ENCODE measurements around the gene ZNF335.
A peak's percentile ranks its signal among the peaks of the same experiment; 100 is the strongest.
"Not testable (repeated sequence)": the region's sequence is repeated elsewhere in the genome, so short reads cannot be mapped to it uniquely, and the experiment has no call there.

The ZNF335 gene

GRCh38 chr20:45994761-45995493 is 22.9 kb upstream of the ZNF335 start:
- in situ Hi-C loops (cut with MboI; ENCODE audit: low sequenced_read_pairs), result no loop called here
- H3K27me3 ChIP-seq (ENCODE audit: low read depth), result peaks cover 6% of the 10 kb centered on the region
- no peak for DNase-seq (ENCODE audit: low spot score in 2 of 2)
- no peaks in the 10 kb centered on the region; the same call in 1 of the 2 replicates for H3K4me1 ChIP-seq
- no peaks in the 10 kb centered on the region for H3K36me3 ChIP-seq (replicated peaks)
- H3K4me3 ChIP-seq, result no peak overlapping the region
- no peaks in the 10 kb centered on the region for H3K9me3 ChIP-seq

- in situ Hi-C loops (cut with MboI; ENCODE audit: low sequenced_read_pairs), result no loop called here
- Histone ChIP-seq H3K27me3 (ENCODE audit: low read depth) (peaks cover 2% of the 10 kb centered on the region), H3K36me3 (replicated peaks) (no peaks in the 10 kb centered on the region), H3K9me3 (no peaks in the 10 kb centered on the region), H3K4me1 (no peaks in the 10 kb centered on the region; the same call in 1 of the 2 replicates), H3K4me3 (no peak overlapping the region)
- no peak for DNase-seq (ENCODE audit: low spot score in 2 of 2)
These were observed 21.4 kb upstream of the ZNF335 start for GRCh38 chr20:45993197-45993951.

- peaks cover 2% of the 10 kb centered on the region for H3K27me3 ChIP-seq (ENCODE audit: low read depth)
These were observed 19.6 kb upstream of the ZNF335 start for GRCh38 chr20:45991616-45992015.

GRCh38 chr20:45988830-45989229 is 16.8 kb upstream of the ZNF335 start:
- DNase-seq (ENCODE audit: low spot score in 2 of 2); in situ Hi-C loops (cut with MboI; ENCODE audit: low sequenced_read_pairs); H3K4me1 ChIP-seq; H3K36me3 ChIP-seq (replicated peaks); H3K4me3 ChIP-seq; H3K27me3 ChIP-seq (ENCODE audit: low read depth); H3K9me3 ChIP-seq: not testable (repeated sequence)

More at GRCh38 chr20:45991616-45992015, 19.6 kb upstream of the ZNF335 start:
- no peaks in the 10 kb centered on the region; the same call in 1 of the 2 replicates for H3K4me1 ChIP-seq
- no peak for DNase-seq (ENCODE audit: low spot score in 2 of 2)
- H3K9me3 ChIP-seq, result no peaks in the 10 kb centered on the region
- no peak overlapping the region for H3K4me3 ChIP-seq
- H3K36me3 ChIP-seq (replicated peaks), result no peaks in the 10 kb centered on the region
- in situ Hi-C loops (cut with MboI; ENCODE audit: low sequenced_read_pairs), result no loop called here

- Histone ChIP-seq H3K27me3 (ENCODE audit: low read depth) (peaks cover 7% of the 10 kb centered on the region), H3K36me3 (replicated peaks) (no peaks in the 10 kb centered on the region), H3K9me3 (no peaks in the 10 kb centered on the region), H3K4me3 (no peak overlapping the region), H3K4me1 (no peaks in the 10 kb centered on the region)
- peak; percentile 59 to 91 for DNase-seq (ENCODE audit: low spot score in 2 of 2)
- in situ Hi-C loops (cut with MboI; ENCODE audit: low sequenced_read_pairs), result no loop called here
These were observed 15.2 kb upstream of the ZNF335 start for GRCh38 chr20:45987108-45987780.

- H3K4me3 ChIP-seq, result no peak overlapping the region
- H3K4me1 ChIP-seq, result no peaks in the 10 kb centered on the region
- H3K9me3 ChIP-seq, result no peaks in the 10 kb centered on the region
- no peaks in the 10 kb centered on the region for H3K36me3 ChIP-seq (replicated peaks)
- DNase-seq (ENCODE audit: low spot score in 2 of 2), result no peak
- in situ Hi-C loops (cut with MboI; ENCODE audit: low sequenced_read_pairs), result no loop called here
- peaks cover 7% of the 10 kb centered on the region for H3K27me3 ChIP-seq (ENCODE audit: low read depth)
These were observed 13.6 kb upstream of the ZNF335 start for GRCh38 chr20:45985573-45985972.

GRCh38 chr20:45983279-45983743 is 11.3 kb upstream of the ZNF335 start:
- Histone ChIP-seq H3K9me3 (no peaks in the 10 kb centered on the region), H3K36me3 (replicated peaks) (no peaks in the 10 kb centered on the region), H3K4me3 (no peak overlapping the region), H3K27me3 (ENCODE audit: low read depth) (peaks cover 8% of the 10 kb centered on the region), H3K4me1 (no peaks in the 10 kb centered on the region)
- DNase-seq (ENCODE audit: low spot score in 2 of 2), result no peak
- in situ Hi-C loops (cut with MboI; ENCODE audit: low sequenced_read_pairs), result no loop called here

- in situ Hi-C loops (cut with MboI; ENCODE audit: low sequenced_read_pairs), result no loop called here
- H3K36me3 ChIP-seq (replicated peaks), result no peaks in the 10 kb centered on the region
- no peak overlapping the region for H3K4me3 ChIP-seq
- H3K9me3 ChIP-seq, result no peaks in the 10 kb centered on the region
- no peaks in the 10 kb centered on the region for H3K4me1 ChIP-seq
- peaks cover 13% of the 10 kb centered on the region for H3K27me3 ChIP-seq (ENCODE audit: low read depth)
- no peak for DNase-seq (ENCODE audit: low spot score in 2 of 2)
These were observed 9.3 kb upstream of the ZNF335 start for GRCh38 chr20:45981261-45981660.

- Histone ChIP-seq H3K27me3 (ENCODE audit: low read depth) (peaks cover 8% of the 10 kb centered on the region), H3K36me3 (replicated peaks) (peaks cover 5% of the 10 kb centered on the region; the same call in 1 of the 2 replicates), H3K9me3 (no peaks in the 10 kb centered on the region), H3K4me1 (peaks cover 13% of the 10 kb centered on the region), H3K4me3 (no peak overlapping the region)
- no peak for DNase-seq (ENCODE audit: low spot score in 2 of 2)
- in situ Hi-C loops (cut with MboI; ENCODE audit: low sequenced_read_pairs), result no loop called here
These were observed 4.1 kb upstream of the ZNF335 start for GRCh38 chr20:45976086-45976485.

- Histone ChIP-seq H3K9me3 (no peaks in the 10 kb centered on the region), H3K27me3 (ENCODE audit: low read depth) (peaks cover 8% of the 10 kb centered on the region), H3K36me3 (replicated peaks) (peaks cover 5% of the 10 kb centered on the region; the same call in 1 of the 2 replicates), H3K4me3 (no peak overlapping the region), H3K4me1 (peaks cover 13% of the 10 kb centered on the region)
- no peak for DNase-seq (ENCODE audit: low spot score in 2 of 2)
- in situ Hi-C loops (cut with MboI; ENCODE audit: low sequenced_read_pairs), result no loop called here
These were observed 3.7 kb upstream of the ZNF335 start for GRCh38 chr20:45975686-45976085.

- Histone ChIP-seq H3K4me1 (peaks cover 18% of the 10 kb centered on the region), H3K36me3 (replicated peaks) (peaks cover 9% of the 10 kb centered on the region; the same call in 1 of the 2 replicates), H3K27me3 (ENCODE audit: low read depth) (peaks cover 8% of the 10 kb centered on the region), H3K4me3 (no peak overlapping the region), H3K9me3 (no peaks in the 10 kb centered on the region)
- DNase-seq (ENCODE audit: low spot score in 2 of 2), result no peak
- in situ Hi-C loops (cut with MboI; ENCODE audit: low sequenced_read_pairs), result no loop called here
These were observed 3.0 kb upstream of the ZNF335 start for GRCh38 chr20:45974896-45975565.

GRCh38 chr20:45972500-45973183 is 639 bp upstream of the ZNF335 start:
- H3K27me3 ChIP-seq (ENCODE audit: low read depth), result peaks cover 1% of the 10 kb centered on the region; the same call in 1 of the 2 replicates
- peak overlapping the region; percentile 91 for H3K4me3 ChIP-seq
- in situ Hi-C loops (cut with MboI; ENCODE audit: low sequenced_read_pairs), result no loop called here
- DNase-seq (ENCODE audit: low spot score in 2 of 2), result peak; percentile 87 to 93
- peaks cover 19% of the 10 kb centered on the region for H3K4me1 ChIP-seq
- H3K36me3 ChIP-seq (replicated peaks), result peaks cover 32% of the 10 kb centered on the region
- no peaks in the 10 kb centered on the region for H3K9me3 ChIP-seq

- Histone ChIP-seq H3K4me3 (peak overlapping the region; percentile 91), H3K9me3 (no peaks in the 10 kb centered on the region), H3K27me3 (ENCODE audit: low read depth) (no peaks in the 10 kb centered on the region), H3K4me1 (peaks cover 19% of the 10 kb centered on the region), H3K36me3 (replicated peaks) (peaks cover 41% of the 10 kb centered on the region)
- in situ Hi-C loops (cut with MboI; ENCODE audit: low sequenced_read_pairs), result no loop called here
- DNase-seq (ENCODE audit: low spot score in 2 of 2), result no peak
These were observed 653 bp downstream of the ZNF335 start for GRCh38 chr20:45971425-45971674.
